HepG2 (cell line): ENCODE results near the gene ITGB5. TPM values are rescaled to one million over a fixed set of nuclear protein-coding genes. Genes with fewer than 3 reads are reported as not detected.
A peak's percentile ranks its signal among the peaks of the same experiment; 100 is the strongest.

Source experiments
- ATF7-NPFF ChIP-seq: sonication (generic); formaldehyde crosslinking; IDR thresholded peaks from 2 replicates; pipeline ENCODE4 v1.8.1; 2023; ENCODE audit warnings: mild to moderate bottlenecking, low read depth, missing genetic modification reagents, moderate library complexity
- CBX2 ChIP-seq, 2 experiments: fragments of 200-600 bp in 1 of 2; sonication (generic); formaldehyde crosslinking in 1 of 2; IDR thresholded peaks; 2 replicates each; pipeline versions ENCODE4 v1.7.0 to v1.8.1; 2018 to 2022; ENCODE audit warnings: low read depth in 2 of 2, low read length in 1 of 2, mild to moderate bottlenecking in 1 of 2, missing genetic modification reagents in 1 of 2
- GMEB2 ChIP-seq: IDR thresholded peaks from 2 replicates; pipeline ENCODE4 v1.6.1; 2016; ENCODE audit warnings: missing biosample characterization, missing genetic modification reagents, low read depth
- HMGXB3 ChIP-seq: sonication (generic); formaldehyde crosslinking; IDR thresholded peaks from 2 replicates; pipeline ENCODE4 v1.4.0; 2020; ENCODE audit warnings: missing genetic modification reagents, borderline replicate concordance
- HNRNPK ChIP-seq: fragments of 200-400 bp; formaldehyde crosslinking; IDR thresholded peaks from 2 replicates; pipeline ENCODE4 v1.6.1; 2018; ENCODE audit warnings: low read length, low read depth, moderate library complexity, mild to moderate bottlenecking; ENCODE audit not compliant: poor library complexity, severe bottlenecking
- HOXA5 ChIP-seq: sonication (generic); formaldehyde crosslinking; IDR thresholded peaks from 2 replicates; pipeline ENCODE4 v1.4.0; 2020; ENCODE audit warnings: missing genetic modification reagents
- HOXA9 ChIP-seq: sonication (generic); formaldehyde crosslinking; IDR thresholded peaks from 2 replicates; pipeline ENCODE4 v1.8.1; 2022; ENCODE audit warnings: missing genetic modification reagents, mild to moderate bottlenecking, moderate library complexity, borderline replicate concordance
- NR2F6 ChIP-seq, 2 experiments: IDR thresholded peaks; 2 replicates each; pipeline ENCODE4 v1.6.1; 2016; ENCODE audit warnings: antibody characterized with exemption in 1 of 2, mild to moderate bottlenecking in 1 of 2
- ONECUT2 ChIP-seq: sonication (generic); formaldehyde crosslinking; IDR thresholded peaks from 2 replicates; pipeline ENCODE4 v1.4.0; 2020; ENCODE audit warnings: missing genetic modification reagents
- PRPF4 ChIP-seq: fragments of 200-400 bp; formaldehyde crosslinking; IDR thresholded peaks from 2 replicates; pipeline ENCODE4 v1.6.1; 2016; ENCODE audit warnings: low read length, low read depth; ENCODE audit not compliant: poor library complexity, severe bottlenecking
- RARG ChIP-seq: sonication (generic); formaldehyde crosslinking; IDR thresholded peaks from 2 replicates; pipeline ENCODE4 v1.4.0; 2020; ENCODE audit warnings: low read depth, mild to moderate bottlenecking, missing genetic modification reagents
- ZBTB4 ChIP-seq: sonication (generic); formaldehyde crosslinking; IDR thresholded peaks from 2 replicates; pipeline ENCODE4 v1.4.0; 2020; ENCODE audit warnings: missing genetic modification reagents, mild to moderate bottlenecking, borderline replicate concordance
- ZEB1 ChIP-seq: IDR thresholded peaks from 2 replicates; pipeline ENCODE4 v1.6.1; 2012; ENCODE audit warnings: mild to moderate bottlenecking, low read depth, inconsistent platforms; ENCODE audit not compliant: insufficient replicate concordance
- ZMAT5 ChIP-seq: sonication (generic); formaldehyde crosslinking; IDR thresholded peaks from 2 replicates; pipeline ENCODE4 v1.5.0; 2020; ENCODE audit warnings: mild to moderate bottlenecking, low read depth, missing genetic modification reagents, borderline replicate concordance
- ZNF382 ChIP-seq: sonication (generic); formaldehyde crosslinking; IDR thresholded peaks from 2 replicates; pipeline ENCODE4 v1.5.0; 2020; ENCODE audit warnings: missing genetic modification reagents, mild to moderate bottlenecking, borderline replicate concordance
- ZNF589 ChIP-seq: sonication (generic); formaldehyde crosslinking; conservative IDR thresholded peaks from 2 replicates; pipeline ENCODE4 v1.8.0; 2022; ENCODE audit warnings: mild to moderate bottlenecking, moderate library complexity, missing genetic modification reagents
- ZNF652 ChIP-seq: IDR thresholded peaks from 2 replicates; pipeline ENCODE4 v1.6.1; 2016; ENCODE audit warnings: low read depth, borderline replicate concordance
- ZNF784 ChIP-seq: sonication (generic); formaldehyde crosslinking; IDR thresholded peaks from 2 replicates; pipeline ENCODE4 v1.5.1; 2020; ENCODE audit warnings: missing genetic modification reagents, mild to moderate bottlenecking, borderline replicate concordance
- polyA plus RNA-seq, 8 experiments: library from polyadenylated mRNA; depleted of rRNA in 3 of 8; stranded (reverse) in 7 of 8; unstranded in 1 of 8; fragments of >200 nt; fragmentation: Illumina TruSeq in 4 of 8; extraction: Trizol in 4 of 8; gene quantifications; 2 replicates each; pipeline versions ENCODE4 v1.2.1 to v1.2.3, GENCODE V29; 2011 to 2016; ENCODE audit warnings: low read depth in 4 of 8, missing spikeins in 1 of 8, mixed read lengths in 1 of 8; ENCODE audit not compliant: insufficient read depth in 1 of 8
- total RNA-seq, 5 experiments: library from RNA; depleted of rRNA; stranded (reverse); fragments of >200 nt; fragmentation: Illumina TruSeq; extraction: Trizol; gene quantifications; 2 replicates each; pipeline ENCODE4 v1.2.3, GENCODE V29; 2016; ENCODE audit warnings: low read depth in 1 of 5

ITGB5 gene
- total and polyA plus RNA-seq, 2 of the 13 experiments (the other 11 are each of a cell fraction or from before 2014, with no cell fraction given), result 74.1 to 343 TPM

- TF ChIP-seq ATF7-NPFF (CRISPR knock-in tag) (0 out of 2 replicates have a peak, but pooled peaks have one; percentile 43), ZBTB4 (CRISPR knock-in tag) (no peak), ZNF589 (CRISPR knock-in tag) (no peak), NR2F6 (IDR thresholded peaks at IDR 0.05) (peak; percentile 91), NR2F6 (CRISPR knock-in tag; IDR thresholded peaks at IDR 0.05) (peak; percentile 96), HMGXB3 (CRISPR knock-in tag) (no peak), ZNF784 (CRISPR knock-in tag) (0 out of 2 replicates have a peak, but pooled peaks have one; percentile 37), ZNF652 (CRISPR knock-in tag) (no peak), RARG (CRISPR knock-in tag) (no peak), ZNF382 (no peak), HOXA5 (peak; percentile 40; the same call in 1 of the 2 replicates), HOXA9 (no peak), CBX2 (IDR thresholded peaks at IDR 0.05; ENCODE audit: low read depth, low read length) (no peak), CBX2 (CRISPR knock-in tag; IDR thresholded peaks at IDR 0.05; ENCODE audit: low read depth) (no peak), PRPF4 (no peak), ONECUT2 (no peak), HNRNPK (no peak), ZMAT5 (CRISPR knock-in tag) (no peak), GMEB2 (CRISPR knock-in tag) (no peak), ZEB1 (peak; percentile 50)
Measured at GRCh38 chr3:124837730-124838186, 49.4 kb downstream of the ITGB5 start (continued).
